ENCODE results near the gene CPA5.

CPA5 gene

DNA sequence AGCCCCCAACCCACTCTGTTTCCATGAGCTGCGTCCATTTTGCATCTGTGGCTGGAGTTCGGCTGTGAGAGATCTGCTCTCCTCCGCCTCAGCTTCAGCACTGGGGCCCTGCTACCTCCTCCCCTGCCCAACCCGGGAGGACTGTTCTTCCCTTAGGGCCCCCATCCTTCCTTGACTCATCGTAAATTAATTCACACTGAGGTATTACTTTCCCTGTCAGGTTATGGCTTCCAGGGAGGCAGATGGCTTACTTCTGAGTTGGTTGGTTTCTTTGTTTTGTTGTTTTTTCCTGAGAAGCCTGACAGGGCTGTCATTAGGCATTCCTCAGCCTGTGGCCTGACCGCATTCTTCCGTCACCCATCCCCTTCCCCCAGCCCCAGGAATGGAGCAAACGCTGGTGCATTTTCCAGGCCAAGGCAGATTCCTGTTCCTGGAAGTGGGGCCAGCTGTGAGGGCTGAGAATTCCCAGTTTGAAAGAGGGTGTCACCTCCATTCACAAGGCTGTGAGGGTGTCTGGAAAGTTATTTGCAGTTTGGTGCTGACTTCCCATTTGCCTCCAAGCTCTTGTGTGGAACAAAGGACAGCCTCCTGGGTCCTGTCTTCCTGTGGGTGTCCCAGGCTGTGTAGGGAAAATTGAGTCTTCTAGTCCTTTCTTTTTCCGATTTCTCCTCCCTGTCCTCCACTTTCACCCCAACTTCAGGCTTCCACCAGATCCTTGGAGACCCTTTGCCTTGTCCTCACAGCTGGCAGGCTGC is 11.7 kb downstream of the CPA5 start:
- no peak overlapping the region for H3K4me3 ChIP-seq (ENCODE audit: low read length)
- no peaks in the 10 kb centered on the region for H4K20me1 ChIP-seq (ENCODE audit: insufficient read depth, low read length)
- no peaks in the 10 kb centered on the region for H3K79me2 ChIP-seq (ENCODE audit: low read length)
- H2AFZ ChIP-seq (ENCODE audit: low read depth, low read length), result no peak overlapping the region
- TF ChIP-seq, protein P1, sequence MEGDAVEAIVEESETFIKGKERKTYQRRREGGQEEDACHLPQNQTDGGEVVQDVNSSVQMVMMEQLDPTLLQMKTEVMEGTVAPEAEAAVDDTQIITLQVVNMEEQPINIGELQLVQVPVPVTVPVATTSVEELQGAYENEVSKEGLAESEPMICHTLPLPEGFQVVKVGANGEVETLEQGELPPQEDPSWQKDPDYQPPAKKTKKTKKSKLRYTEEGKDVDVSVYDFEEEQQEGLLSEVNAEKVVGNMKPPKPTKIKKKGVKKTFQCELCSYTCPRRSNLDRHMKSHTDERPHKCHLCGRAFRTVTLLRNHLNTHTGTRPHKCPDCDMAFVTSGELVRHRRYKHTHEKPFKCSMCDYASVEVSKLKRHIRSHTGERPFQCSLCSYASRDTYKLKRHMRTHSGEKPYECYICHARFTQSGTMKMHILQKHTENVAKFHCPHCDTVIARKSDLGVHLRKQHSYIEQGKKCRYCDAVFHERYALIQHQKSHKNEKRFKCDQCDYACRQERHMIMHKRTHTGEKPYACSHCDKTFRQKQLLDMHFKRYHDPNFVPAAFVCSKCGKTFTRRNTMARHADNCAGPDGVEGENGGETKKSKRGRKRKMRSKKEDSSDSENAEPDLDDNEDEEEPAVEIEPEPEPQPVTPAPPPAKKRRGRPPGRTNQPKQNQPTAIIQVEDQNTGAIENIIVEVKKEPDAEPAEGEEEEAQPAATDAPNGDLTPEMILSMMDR (IDR thresholded peaks at IDR 0.05; ENCODE audit: low read depth, low read length), result no peak
- no peak for TF ChIP-seq EZH2phosphoT487 (IDR thresholded peaks at IDR 0.05; ENCODE audit: low read depth)
- 0 out of 2 replicates have a peak, but pooled peaks cover 7% of the 10 kb centered on the region for H3K9me3 ChIP-seq (ENCODE audit: insufficient read depth, low read length)
- no peaks in the 10 kb centered on the region for H3K36me3 ChIP-seq (replicated peaks; ENCODE audit: low read depth, low read length)
- H3K9ac ChIP-seq (ENCODE audit: low read length), result no peak overlapping the region
- H3K27me3 ChIP-seq (ENCODE audit: low read depth, low read length), result no peaks in the 10 kb centered on the region
- peaks cover 2% of the 10 kb centered on the region for H3K4me1 ChIP-seq (ENCODE audit: low read length)
- H3K4me2 ChIP-seq (ENCODE audit: low read length), result no peak overlapping the region
- no peak overlapping the region for H3K27ac ChIP-seq (ENCODE audit: low read length)

DNA sequence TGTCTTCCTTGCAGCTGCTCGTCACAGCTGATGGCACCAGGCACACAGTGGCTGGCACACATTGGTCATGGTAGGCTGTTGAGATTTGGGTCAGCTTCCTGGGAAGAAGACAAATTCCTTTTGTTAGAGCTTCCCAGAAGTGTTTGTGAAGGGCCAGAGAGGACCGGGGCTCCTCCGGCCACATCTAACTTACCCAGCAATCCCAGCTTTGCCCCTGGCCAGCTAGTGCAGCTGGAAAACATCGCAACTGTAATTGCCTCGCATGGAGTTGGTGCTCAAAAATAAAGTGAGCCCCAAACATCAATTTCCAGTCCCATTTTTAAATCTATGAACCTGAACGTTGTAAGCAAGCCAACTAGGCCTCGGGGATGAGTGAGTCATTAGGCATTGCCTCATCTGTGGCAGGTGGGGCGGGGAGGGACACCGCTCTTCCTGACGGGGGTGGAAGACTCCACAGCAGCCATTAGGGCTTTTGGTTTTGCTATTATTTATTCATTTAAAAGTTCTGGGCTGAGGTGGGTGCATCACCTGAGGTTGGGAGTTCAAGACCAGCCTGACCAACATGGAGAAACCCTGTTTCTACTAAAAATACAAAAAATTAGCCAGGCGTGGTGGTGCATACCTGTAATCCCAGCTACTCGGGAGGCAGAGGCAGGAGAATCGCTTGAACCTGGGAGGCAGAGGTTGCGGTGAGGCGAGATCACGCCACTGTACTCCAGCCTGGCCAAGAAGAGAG is 12.4 kb downstream of the CPA5 start:
- H3K4me2 ChIP-seq (ENCODE audit: low read length), result no peak overlapping the region
- H4K20me1 ChIP-seq (ENCODE audit: insufficient read depth, low read length), result no peaks in the 10 kb centered on the region
- H3K36me3 ChIP-seq (replicated peaks; ENCODE audit: low read depth, low read length), result no peaks in the 10 kb centered on the region
- no peak for TF ChIP-seq EZH2phosphoT487 (IDR thresholded peaks at IDR 0.05; ENCODE audit: low read depth)
- TF ChIP-seq, protein P1 (IDR thresholded peaks at IDR 0.05; ENCODE audit: low read depth, low read length), result no peak
- H3K4me3 ChIP-seq (ENCODE audit: low read length), result no peak overlapping the region
- H2AFZ ChIP-seq (ENCODE audit: low read depth, low read length), result no peak overlapping the region
- H3K4me1 ChIP-seq (ENCODE audit: low read length), result no peaks in the 10 kb centered on the region
- H3K79me2 ChIP-seq (ENCODE audit: low read length), result no peaks in the 10 kb centered on the region
- H3K9me3 ChIP-seq (ENCODE audit: insufficient read depth, low read length), result 0 out of 2 replicates have a peak, but pooled peaks cover 7% of the 10 kb centered on the region
- H3K27ac ChIP-seq (ENCODE audit: low read length), result no peak overlapping the region
- H3K27me3 ChIP-seq (ENCODE audit: low read depth, low read length), result no peaks in the 10 kb centered on the region
- H3K9ac ChIP-seq (ENCODE audit: low read length), result no peak overlapping the region

DNA sequence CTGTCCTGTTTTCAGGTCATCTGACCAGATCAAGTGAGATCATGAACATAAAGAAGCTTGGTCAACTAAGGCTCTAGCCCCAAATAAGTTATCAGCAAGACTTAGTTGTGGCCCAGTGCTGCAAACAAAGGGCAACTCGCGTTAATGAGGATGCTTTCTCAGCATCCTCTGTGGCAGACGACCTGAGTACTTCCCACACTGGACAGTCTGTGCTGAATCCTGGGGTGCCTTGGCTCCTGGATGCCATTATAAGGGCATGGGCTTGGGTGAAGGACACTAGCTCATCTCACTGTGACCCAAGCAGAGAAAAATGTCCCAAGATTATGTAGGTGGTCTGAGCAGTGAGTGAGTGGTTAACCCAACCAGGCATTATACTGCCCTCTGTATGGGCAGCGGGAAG is 13.9 kb downstream of the CPA5 start:
- H3K9me3 ChIP-seq (ENCODE audit: insufficient read depth, low read length), result 0 out of 2 replicates have a peak, but pooled peaks cover 7% of the 10 kb centered on the region
- TF ChIP-seq, protein P1 (IDR thresholded peaks at IDR 0.05; ENCODE audit: low read depth, low read length), result no peak
- no peak for TF ChIP-seq EZH2phosphoT487 (IDR thresholded peaks at IDR 0.05; ENCODE audit: low read depth)
- no peaks in the 10 kb centered on the region for H3K4me1 ChIP-seq (ENCODE audit: low read length)
- no peak overlapping the region for H3K4me2 ChIP-seq (ENCODE audit: low read length)
- no peak overlapping the region for H3K9ac ChIP-seq (ENCODE audit: low read length)
- no peaks in the 10 kb centered on the region for H3K36me3 ChIP-seq (replicated peaks; ENCODE audit: low read depth, low read length)
- no peaks in the 10 kb centered on the region for H4K20me1 ChIP-seq (ENCODE audit: insufficient read depth, low read length)
- H3K79me2 ChIP-seq (ENCODE audit: low read length), result no peaks in the 10 kb centered on the region
- no peaks in the 10 kb centered on the region for H3K27me3 ChIP-seq (ENCODE audit: low read depth, low read length)
- no peak overlapping the region for H2AFZ ChIP-seq (ENCODE audit: low read depth, low read length)
- H3K27ac ChIP-seq (ENCODE audit: low read length), result no peak overlapping the region
- H3K4me3 ChIP-seq (ENCODE audit: low read length), result no peak overlapping the region

DNA sequence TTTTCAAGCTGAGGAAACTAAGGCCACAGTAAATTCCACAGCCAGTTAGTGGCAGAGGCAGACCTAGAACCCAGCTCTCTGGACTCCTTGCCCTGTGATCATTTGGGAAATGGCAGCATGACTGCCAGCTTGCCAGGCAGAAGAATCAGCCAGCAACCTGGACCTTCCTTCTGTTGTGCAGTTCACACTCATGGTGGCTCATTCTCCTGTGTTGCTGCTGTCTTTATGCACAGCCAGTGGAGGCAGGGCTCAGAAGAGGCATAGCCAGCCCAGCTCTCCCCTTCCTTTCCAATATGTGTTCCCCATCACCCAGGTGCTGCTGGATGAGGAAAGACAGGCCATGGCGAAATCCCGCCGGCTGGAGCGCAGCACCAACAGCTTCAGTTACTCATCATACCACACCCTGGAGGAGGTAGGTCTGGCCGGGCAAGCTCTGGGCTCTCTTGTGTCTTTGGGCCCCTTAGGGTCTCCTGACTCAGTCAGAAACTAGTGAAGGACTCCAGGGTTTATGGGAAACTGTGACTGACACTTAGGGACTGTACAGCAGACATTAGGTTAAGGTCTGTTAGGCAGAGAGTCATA is 14.8 kb downstream of the CPA5 start:
- H3K4me2 ChIP-seq (ENCODE audit: low read length), result no peak overlapping the region
- H3K4me3 ChIP-seq (ENCODE audit: low read length), result no peak overlapping the region
- no peaks in the 10 kb centered on the region for H3K79me2 ChIP-seq (ENCODE audit: low read length)
- H3K9ac ChIP-seq (ENCODE audit: low read length), result no peak overlapping the region
- H3K27me3 ChIP-seq (ENCODE audit: low read depth, low read length), result no peaks in the 10 kb centered on the region
- no peaks in the 10 kb centered on the region for H3K4me1 ChIP-seq (ENCODE audit: low read length)
- no peak overlapping the region for H2AFZ ChIP-seq (ENCODE audit: low read depth, low read length)
- H3K27ac ChIP-seq (ENCODE audit: low read length), result no peak overlapping the region
- no peaks in the 10 kb centered on the region for H3K36me3 ChIP-seq (replicated peaks; ENCODE audit: low read depth, low read length)
- TF ChIP-seq, protein P1 (IDR thresholded peaks at IDR 0.05; ENCODE audit: low read depth, low read length), result no peak
- TF ChIP-seq EZH2phosphoT487 (IDR thresholded peaks at IDR 0.05; ENCODE audit: low read depth), result no peak
- H3K9me3 ChIP-seq (ENCODE audit: insufficient read depth, low read length), result 0 out of 2 replicates have a peak, but pooled peaks cover 7% of the 10 kb centered on the region
- no peaks in the 10 kb centered on the region for H4K20me1 ChIP-seq (ENCODE audit: insufficient read depth, low read length)
